K562 (cell line): ENCODE data around the gene ZNF554.

ENCODE experiments used
- ARID3A ChIP-seq: IDR thresholded peaks from 2 replicates; pipeline ENCODE4 v1.6.1; 2012; ENCODE audit warnings: low read depth, low read length, improper control_type of control experiment, borderline replicate concordance
- CTCF ChIP-seq, 3 experiments: IDR thresholded peaks in 2 of 3; conservative IDR thresholded peaks in 1 of 3; 2 replicates each; pipeline ENCODE4 v1.5.1; 2011 to 2012; ENCODE audit warnings: low read length in 3 of 3, mild to moderate bottlenecking in 3 of 3, control low read depth in 2 of 3, improper control_type of control experiment in 1 of 3, inconsistent platforms in 1 of 3, low read depth in 1 of 3, mixed read lengths in 1 of 3, moderate library complexity in 1 of 3; ENCODE audit not compliant: insufficient read depth in 2 of 3
- GTF2F1 ChIP-seq: IDR thresholded peaks from 2 replicates; pipeline ENCODE4 v1.6.1; 2011; ENCODE audit warnings: low read depth, low read length, improper control_type of control experiment
- MEF2A ChIP-seq: IDR thresholded peaks from 2 replicates; pipeline ENCODE4 v1.6.1; 2011; ENCODE audit warnings: low read depth, mild to moderate bottlenecking, low read length, moderate library complexity; ENCODE audit not compliant: control insufficient read depth
- PHF21A ChIP-seq: fragments of 450-650 bp; IDR thresholded peaks from 2 replicates; pipeline ENCODE4 v1.6.1; 2017; ENCODE audit warnings: low read depth, borderline replicate concordance
- PPARD ChIP-seq: fragments of 250-450 bp; sonication (Bioruptor Pico); IDR thresholded peaks from 2 replicates; pipeline ENCODE4 v1.8.0; 2022; ENCODE audit warnings: inconsistent platforms, mild to moderate bottlenecking, moderate library complexity
- TAL1 ChIP-seq: fragments of 450-650 bp; IDR thresholded peaks from 2 replicates; pipeline ENCODE4 v1.6.1; 2016; ENCODE audit warnings: mild to moderate bottlenecking

- TF ChIP-seq ARID3A (no peak), GTF2F1 (no peak), CTCF (IDR thresholded peaks at IDR 0.05 in 2 of 3, conservative IDR thresholded peaks at IDR 0.05 in 1 of 3; ENCODE audit: insufficient read depth in 2 of 3, low read depth in 1 of 3, low read length in 3 of 3) (no peak), TAL1 (no peak), PHF21A (no peak), PPARD (CRISPR knock-in tag) (no peak), MEF2A (no peak)
These were observed 27.8 kb downstream of the ZNF554 start for GRCh38 chr19:2847507-2847906.
